ENCODE results near the gene NPIPA1.
"Not testable (repeated sequence)": the region's sequence is repeated elsewhere in the genome, so short reads cannot be mapped to it uniquely, and the experiment has no call there.

GRCh38 chr16:14909744-14910143, 27.5 kb upstream of the NPIPA1 start:
- not testable (repeated sequence) for TF ChIP-seq CTCF (conservative IDR thresholded peaks at IDR 0.05 in 1 of 2, IDR thresholded peaks at IDR 0.05 in 1 of 2; ENCODE audit: extremely low read depth in 1 of 2, insufficient read depth in 1 of 2, low read depth in 1 of 2, low read length in 2 of 2); EZH2 (IDR thresholded peaks at IDR 0.05; ENCODE audit: borderline replicate concordance, low read length)
